Stimulated activated CD8-positive, alpha-beta memory T cell treated with anti-CD3 and anti-CD28 coated beads, Interleukin-7, amount 100 ng/mL, for 4 hours (primary cell): ENCODE data around the gene TMEM178B.
"Not testable (repeated sequence)": the region's sequence is repeated elsewhere in the genome, so short reads cannot be mapped to it uniquely, and the experiment has no call there.

ENCODE experiments used
- DNase-seq, 2 donors: peaks; one replicate each; pipeline ENCODE4 v3.0.0-alpha.2; 2020; ENCODE audit warnings: low read depth in 2 of 2

The TMEM178B gene

DNA sequence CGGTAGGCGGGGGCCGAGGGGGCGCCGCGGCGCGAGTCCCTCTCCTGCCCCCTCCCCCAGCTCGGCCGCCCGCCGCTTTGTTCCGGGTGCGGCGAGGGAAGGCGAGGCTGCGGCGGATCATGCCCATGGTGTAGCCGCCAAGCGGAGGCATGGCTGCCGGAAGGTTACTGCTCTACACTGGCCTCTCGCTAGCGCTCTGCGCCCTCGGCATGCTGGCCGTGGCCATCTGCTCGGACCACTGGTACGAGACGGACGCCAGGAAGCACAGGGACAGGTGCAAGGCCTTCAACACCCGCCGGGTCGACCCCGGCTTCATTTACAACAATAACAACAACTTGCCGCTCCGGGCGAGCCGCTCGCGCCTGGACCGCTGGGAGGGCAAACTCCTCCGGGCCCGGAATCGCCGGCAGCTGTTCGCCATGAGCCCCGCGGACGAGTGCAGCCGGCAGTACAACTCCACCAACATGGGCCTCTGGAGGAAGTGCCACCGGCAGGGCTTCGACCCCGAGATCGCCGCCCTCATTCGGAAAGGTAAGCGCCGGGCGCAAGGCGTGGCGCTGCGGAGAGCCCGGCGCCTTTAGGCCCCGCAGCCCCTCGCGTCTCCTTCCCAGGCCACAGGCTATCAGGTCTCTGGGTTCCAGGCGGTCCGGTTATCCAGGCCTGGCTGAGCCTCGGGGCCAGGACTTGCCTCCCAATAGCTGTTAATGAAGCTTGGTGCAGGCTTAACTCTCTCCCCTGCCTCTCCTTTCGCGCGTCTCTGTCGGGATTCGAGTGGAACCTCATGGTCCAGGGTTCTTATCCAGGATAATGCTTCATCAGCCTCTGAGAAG lies 513 bp downstream of the TMEM178B start:
- no peak for DNase-seq

DNA sequence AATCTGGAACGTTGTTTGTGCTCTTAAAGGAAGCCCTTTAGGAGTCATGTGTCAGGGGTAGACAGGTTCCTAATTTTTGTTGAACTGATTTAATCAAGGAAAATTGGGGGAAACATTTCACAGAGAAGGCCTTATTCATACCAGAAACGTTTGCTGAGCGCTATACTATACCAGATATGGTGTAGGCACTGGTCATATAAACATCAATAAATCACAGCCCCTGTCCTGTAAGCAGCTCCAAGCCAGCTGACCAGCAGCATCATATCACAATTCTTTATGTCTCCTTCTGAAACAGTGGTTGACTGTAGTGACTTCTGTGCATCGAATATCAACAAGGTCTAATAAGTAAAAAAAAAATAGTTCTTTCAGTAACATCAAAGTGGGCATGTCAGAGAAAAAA lies 1.1 kb downstream of the TMEM178B start:
- no peak for DNase-seq

DNA sequence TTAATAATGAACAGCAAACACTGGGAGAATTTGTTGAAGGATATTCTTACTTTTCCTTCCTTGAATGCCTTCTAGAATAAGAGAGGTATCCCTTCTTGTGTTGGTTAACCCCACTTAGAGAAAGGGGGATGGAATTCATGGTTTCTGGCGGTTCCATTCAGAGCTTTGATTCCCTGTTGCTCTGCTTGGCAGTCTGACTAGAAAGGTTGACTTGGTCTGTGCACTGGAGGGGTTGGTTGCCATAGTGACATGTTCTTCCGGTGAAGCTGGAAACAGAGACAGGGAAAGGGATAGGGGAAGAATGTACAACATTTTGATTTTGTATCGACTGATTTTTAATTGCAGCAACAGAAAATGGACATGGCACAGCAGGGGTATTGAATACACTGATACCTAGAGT lies 2.5 kb downstream of the TMEM178B start:
- no peak for DNase-seq

DNA sequence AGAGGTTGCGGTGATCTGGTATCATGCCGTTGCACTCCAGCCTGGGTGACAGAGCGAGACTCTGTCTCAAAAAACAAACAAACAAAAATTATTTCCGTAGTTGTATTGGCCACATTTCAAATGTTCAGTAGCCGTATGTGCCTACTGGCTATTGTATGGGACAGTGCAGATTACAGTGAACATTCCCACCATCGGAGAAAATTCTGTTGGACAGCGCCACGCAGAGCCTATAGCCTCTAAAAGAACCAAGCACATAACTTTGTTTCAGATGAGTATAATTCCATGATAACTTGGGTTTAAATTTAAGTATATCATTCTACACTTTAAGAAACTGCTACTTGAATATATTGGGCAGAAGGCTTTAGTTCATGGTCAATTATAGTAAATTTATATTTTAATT lies 5.4 kb downstream of the TMEM178B start:
- no peak for DNase-seq

DNA sequence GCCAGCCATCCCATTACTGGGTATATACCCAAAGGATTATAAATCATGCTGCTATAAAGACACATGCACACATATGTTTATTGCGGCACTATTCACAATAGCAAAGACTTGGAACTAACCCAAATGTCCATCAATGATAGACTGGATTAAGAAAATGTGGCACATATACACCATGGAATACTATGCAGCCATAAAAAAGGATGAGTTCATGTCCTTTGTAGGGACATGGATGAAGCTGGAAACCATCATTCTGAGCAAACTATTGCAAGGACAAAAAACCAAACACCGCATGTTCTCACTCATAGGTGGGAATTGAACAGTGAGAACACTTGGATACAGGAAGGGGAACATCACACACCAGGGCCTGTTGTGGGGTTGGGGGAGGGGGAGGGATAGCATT lies 15.6 kb downstream of the TMEM178B start:
- not testable (repeated sequence) for DNase-seq

DNA sequence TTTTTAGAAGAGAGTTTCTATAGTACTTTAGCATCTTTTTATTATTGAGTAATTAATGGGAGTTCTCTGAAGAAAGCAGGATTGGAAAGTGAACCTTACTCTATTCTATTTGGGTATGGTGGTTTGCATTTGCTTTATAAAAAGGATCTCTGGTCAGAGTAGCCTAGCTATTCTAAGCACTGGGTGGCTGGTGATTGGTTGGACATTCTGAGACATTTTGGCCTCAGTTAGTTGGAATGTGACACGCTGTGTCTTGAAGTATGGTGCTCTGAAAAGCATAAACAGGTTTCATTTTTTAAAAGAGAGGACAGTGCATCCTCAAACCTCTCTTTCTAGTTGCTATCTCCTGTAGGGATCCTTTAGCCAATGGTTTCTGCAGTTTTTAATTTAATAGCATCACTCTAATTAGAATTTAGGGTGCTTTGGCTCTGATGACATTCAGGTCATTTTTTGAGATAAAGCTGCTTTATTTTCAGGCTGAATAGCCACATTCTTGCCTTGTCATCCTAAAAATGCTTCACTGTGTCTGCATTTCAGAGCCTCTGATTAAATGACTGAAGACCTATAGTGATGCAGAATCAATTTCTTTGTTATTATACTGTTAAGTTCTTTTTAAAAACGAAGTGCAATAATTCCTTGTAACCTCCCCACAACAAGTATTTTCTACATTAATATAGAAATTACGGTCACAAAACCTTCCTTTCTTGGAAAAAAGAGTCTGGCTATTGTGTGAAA lies 20.6 kb downstream of the TMEM178B start:
- no peak for DNase-seq

DNA sequence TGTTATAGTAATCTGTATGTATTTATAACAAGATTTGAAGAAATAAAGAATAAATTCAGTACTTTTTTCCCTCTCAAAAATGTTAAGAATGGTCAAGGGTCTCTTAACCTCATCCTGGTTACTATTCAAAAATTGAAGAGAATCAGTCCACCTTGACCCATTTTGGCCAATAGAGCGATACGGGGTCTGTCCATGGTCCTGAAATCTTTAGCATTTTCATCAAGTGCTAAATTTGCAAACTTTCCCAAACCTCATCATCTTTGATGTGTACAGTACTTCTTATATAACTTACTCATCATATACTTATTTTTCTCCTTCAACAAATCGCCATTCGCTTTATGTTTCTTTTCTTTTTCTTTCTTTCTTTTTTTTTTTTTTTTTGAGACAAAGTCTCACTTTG lies 23.6 kb downstream of the TMEM178B start:
- no peak for DNase-seq

DNA sequence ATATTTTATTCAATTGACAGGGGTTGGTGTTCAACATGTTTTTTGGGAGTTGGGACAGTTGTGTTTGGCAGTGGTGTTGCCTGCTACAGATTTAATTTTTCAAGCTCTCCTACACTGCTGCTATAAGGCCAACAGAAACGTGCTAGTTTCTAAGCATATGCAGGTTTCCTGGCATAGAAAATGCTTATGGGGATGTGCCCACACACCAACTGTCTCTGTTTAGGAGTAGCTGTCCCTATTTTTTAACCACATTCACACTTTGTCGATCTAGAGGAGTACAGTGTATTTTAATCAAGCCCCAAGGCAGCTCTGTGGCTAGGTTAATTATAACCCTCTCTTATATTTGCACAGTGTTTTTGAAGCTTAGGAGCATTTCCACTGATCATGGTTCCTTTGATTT lies 28.6 kb downstream of the TMEM178B start:
- no peak for DNase-seq

DNA sequence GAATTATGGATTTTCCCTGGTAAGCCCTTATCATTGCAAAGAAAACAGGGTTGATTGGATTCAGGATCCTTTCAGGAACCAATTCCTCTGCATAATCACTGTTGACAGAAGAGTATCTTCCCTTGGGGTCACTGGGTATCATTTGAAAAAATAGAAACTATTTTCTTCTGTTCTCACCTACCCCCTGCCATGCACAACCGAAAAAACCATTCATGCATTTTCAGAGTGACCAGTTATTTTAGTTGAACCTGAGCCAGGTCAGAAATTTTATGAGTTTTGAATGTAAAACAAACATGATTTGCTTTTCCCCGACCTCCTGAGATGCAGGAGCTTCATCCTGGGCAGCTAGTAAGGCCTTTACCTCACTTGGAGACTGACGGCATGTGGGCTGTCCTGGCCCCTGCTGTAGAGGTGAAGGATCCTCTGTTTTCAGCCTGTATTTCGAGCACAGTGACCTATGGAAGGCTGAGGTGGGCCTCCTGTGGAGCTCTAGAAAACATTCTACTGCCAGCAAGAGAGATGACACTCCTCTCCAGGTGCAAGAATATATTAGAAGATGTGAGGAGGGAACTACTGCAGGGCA lies 30.1 kb downstream of the TMEM178B start:
- DNase-seq = no peak

DNA sequence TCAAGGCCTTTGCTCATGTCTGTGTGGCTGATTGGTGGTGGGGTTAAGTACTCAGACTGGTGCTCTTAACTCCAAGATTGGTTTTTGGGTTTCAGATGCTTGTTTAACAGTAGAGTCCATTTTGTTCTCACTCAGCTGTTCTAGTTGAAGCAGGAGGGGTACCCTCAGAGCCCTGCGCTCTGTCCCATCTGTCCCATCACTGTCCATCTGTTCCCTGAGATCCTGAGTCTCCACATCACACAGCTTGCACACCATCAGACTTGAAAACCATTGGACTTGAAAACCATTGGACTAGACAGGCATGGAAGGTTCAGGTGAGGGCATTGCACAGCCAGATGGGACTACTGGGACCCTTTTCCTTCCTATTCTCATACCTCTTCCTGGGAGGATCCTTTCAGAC lies 39.3 kb downstream of the TMEM178B start:
- no peak for DNase-seq

DNA sequence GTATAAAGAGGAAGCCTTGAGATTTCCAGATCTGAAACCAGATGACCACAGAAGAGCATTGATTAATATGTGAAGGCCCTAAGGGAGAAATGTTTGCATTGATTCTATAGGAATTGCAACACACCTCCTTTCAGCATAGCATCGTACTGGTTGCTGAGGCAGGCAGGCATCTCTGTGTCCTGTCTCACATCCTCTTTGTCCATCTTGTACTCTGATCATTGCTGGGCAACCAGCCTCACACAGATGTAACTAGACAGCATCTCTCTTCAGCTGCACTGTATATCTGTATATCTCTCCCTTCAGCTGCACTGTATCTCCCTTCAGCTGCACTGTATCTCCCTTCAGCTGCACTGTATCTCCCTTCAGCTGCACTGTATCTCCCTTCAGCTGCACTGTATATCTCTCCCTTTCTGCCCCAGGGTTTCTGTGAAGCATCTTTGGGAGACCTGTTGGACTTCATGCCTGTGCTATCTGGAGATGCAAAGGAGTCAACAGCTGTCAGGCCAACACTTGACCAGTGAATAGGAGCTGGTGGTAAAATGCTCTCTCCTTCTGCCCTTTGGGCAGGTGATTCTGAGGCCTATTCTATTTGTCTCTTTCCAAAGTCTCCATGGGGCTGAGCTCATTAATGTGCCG lies 40.3 kb downstream of the TMEM178B start:
- no peak for DNase-seq

DNA sequence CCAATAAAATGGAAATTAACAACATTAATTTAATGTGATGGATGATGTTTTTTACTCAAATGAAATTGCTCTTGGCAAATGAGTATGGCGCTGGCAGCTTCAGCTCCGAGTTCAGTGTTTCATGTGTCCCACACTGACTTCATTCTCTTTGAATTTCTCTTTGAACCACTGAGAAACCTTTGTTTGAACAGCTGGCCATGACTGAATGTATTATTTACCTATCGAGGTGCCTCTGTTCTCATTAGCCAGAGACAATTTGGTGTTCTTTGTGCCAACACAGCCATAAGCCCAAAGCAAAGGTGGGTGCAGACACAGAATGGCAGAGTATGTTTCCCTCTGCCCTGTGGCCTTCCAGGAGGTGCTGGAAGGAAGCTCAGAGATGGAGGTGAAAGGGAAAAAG lies 42.1 kb downstream of the TMEM178B start:
- DNase-seq = no peak

DNA sequence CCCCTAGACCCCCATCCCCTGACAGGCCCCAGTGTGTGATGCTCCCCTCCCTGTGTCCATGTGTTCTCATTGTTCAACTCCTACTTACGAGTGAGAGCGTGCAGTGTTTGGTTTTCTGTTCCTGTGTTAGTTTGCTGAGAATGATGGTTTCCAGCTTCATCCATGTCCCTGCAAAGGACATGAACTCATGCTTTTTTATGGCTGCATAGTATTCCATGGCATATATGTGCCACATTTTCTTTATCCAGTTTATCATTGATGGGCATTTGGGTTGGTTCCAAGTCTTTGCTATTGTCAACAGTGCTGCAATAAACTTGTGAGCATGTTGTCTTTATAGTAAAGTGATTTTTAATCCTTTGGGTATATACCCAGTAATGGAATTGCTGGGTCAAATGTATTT lies 42.8 kb downstream of the TMEM178B start:
- not testable (repeated sequence) for DNase-seq

DNA sequence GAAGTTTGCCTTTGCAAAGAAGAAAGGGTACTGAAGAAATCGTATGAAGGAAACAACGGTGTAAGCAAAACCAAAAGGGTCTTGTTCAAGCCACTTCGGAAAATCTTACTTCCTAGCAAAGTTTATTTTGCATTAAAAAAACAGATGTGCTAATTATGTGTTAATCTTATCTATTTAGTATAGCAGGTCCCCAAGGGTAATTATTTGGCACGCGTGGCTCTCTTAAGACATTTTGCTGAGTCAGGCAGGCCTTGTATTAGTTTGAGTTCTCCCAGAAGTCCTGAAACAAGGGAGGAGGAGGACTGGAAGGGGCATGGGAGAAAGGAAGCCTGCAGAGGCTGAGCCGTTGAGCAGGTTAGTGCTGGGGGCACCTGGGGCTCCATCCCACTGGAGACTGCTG lies 44.9 kb downstream of the TMEM178B start:
- no peak for DNase-seq

DNA sequence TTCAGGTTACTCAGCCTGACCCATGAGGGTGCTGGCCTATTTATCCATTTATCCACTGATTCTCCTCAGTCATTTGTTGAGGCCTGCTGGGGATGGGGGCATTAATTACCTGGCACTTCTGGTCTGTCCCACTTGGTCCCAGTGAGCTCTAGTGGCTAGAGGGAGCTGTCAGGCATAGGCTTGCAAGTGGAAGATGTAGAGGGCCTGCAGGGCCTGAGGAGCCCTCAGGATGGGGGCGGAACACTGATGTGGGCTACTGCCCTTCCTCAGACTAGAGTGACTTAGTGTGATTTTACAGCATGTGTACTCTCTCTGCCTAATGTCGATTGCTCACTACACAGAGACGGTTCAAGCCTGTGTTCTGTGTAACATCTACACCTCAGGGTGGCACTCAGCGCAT lies 45.3 kb downstream of the TMEM178B start:
- no peak for DNase-seq

DNA sequence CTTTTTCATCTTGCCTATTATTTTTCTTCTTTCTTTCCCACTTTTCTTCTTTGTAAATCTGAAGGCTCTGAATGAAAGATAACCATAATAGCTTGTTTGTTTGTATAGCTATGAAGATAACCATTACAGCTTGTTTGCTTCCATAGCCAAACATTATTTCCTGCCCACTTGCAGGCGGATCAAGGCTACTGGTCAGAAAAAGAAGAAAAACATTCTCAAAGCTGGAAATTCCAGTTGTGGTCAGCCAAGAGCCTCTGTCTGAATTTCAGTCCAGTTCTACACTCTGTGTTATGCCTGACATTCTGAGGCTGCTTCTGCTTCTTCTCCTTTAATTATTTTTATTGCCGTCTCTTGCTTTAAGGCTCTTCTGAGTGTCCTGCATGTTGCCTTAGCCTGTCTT lies 48.9 kb downstream of the TMEM178B start:
- DNase-seq = no peak

DNA sequence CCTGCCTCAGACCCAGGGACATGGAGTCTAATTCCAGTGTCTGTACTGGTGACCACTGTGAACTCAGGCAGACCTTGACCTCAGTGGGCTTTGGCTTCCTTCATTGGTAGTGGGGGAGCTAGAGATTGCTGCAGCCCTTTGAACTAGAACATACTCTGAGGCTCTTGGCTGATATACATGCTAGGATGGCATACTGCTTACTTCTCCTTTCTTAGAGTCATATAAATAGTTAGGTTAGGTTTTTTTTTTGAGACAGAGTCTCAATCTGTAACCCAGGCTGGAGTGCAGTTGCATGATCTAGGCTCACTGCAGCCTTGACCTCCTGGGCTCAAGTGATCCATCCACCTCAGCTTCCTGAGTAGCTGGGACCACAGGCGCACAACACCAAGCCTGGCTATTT lies 49.7 kb downstream of the TMEM178B start:
- no peak for DNase-seq

DNA sequence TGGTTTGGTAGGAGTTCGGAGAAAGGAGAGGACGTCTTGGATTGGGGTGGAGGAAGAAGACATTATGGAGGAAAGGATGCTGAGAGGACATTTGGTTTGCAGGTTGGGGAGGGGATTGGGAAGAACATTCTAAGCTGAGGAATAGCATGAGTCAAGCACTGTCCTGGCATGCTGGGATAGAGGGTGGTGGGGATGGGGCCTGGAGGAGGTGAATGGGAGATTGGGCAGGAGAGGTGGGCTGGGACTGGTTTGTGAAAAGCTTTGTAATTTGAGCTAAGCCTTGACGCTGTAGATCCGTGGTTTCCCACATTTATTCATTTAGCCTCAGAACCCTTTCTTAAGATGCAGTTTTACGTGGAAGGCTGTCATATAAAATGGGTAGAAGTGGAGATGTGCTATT lies 52.2 kb downstream of the TMEM178B start:
- no peak for DNase-seq

DNA sequence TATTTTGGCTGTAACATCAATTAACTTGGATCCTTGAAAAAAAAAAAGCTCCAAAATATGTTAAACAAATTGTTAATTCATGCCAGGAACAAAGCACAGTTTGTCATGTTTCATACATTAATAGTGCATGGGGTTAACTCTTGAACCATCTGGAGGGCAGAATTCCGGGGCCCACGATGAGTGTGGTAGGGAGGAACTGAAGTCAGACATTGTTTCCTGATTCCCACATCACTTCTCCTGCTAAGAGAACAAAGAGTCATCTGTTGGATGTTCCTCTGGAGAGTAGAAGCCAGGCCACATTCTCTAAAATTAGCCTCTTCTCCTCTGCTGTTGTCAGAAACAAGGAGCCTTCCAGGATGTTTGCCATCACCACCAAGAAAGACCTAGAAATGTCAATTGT lies 54.6 kb downstream of the TMEM178B start:
- DNase-seq = no peak

DNA sequence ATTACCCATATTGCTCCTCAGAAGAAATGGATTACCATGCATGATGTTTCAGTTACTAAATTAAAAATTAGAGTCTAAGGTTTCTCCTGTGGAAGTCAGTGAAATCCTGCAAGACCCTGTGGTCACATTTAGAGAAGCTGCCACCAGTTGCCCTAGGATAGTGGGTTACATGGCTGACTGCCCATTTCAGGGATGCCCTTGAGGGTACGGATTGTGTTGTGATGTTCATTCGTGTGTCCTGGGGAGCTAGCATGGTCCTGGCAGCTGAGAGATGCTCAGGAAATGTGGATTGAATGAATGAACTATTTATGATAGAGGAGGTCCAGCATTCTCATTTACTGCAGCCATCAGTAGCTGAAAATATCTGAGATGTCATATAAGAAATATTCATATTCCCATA lies 55.1 kb downstream of the TMEM178B start:
- DNase-seq = no peak

DNA sequence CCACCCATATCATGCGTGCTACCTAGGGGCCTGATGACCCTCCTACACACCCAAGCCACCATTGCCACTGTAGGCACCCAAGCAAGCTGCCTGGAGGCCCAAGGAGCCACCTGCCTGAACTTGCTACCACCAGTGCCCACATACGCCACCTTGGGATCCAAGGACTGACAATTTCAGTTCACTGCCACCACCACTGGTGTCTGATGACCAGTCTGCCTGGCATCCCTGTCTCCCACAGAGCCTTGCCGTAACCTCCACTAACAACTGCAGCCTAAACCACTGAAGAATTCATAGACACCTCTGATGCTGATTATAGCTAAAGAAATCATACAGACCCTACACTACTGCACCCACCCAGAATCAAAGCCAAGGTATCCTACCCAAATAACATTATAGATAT lies 58.8 kb downstream of the TMEM178B start:
- DNase-seq = no peak

DNA sequence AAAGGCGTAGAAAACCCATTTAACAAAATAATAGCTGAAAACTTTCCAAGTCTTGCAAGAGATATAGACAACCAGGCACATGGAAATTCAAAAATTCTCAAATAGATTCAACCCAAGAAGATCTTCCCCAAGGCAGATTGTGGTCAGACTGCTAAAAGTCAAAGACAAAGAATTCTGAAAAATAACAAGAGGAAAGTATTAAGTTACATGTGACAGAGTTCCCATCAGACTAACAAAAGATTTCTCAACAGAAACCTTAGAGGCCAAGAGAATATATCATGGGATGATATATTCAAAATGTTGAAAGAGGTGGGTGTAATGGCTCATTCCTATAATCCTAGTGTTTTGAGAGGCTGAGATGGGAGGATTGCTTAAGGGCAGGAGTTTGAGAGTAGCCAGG lies 59.8 kb downstream of the TMEM178B start:
- no peak for DNase-seq

DNA sequence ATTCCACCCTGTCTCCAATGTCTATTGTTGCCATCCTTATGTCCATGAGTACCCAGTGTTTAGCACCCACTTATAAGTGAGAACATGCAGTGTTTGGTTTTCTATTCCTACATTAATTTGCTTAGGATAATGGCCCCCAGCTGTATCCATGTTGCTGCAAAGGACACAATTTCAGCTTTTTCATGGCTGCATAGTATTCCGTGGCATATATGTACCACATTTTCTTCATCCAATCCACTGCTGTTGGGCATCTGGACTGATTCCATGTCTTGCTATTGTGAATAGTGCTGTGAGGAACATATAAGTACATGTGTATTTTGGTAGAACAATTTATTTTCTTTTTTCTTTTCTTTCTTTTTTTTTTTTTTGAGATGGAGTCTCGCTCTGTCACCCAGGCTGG lies 68.2 kb downstream of the TMEM178B start:
- DNase-seq = no peak
